A673 (cell line): ENCODE measurements around the gene FAM177A1. TPM values are rescaled to one million over a fixed set of nuclear protein-coding genes. Genes with fewer than 3 reads are reported as not detected.
"Not testable (repeated sequence)": the region's sequence is repeated elsewhere in the genome, so short reads cannot be mapped to it uniquely, and the experiment has no call there.

Source experiments
- BruUV-seq: library from RNA; stranded (reverse); fragments of 400-500 nt; replicated peaks from 2 replicates; lab custom pipeline; 2021; lab: Mats Ljungman, UMichigan
- CTCF ChIA-PET: fragments of 300-600 bp; sonication (Branson Sonifier 250); formaldehyde crosslinking; loops from one replicate; lab custom pipeline; 2022; ENCODE audit warnings: antibody characterized with exemption; lab: Charles Lee
- POLR2A ChIA-PET: fragments of 300-600 bp; sonication (Branson Sonifier 250); formaldehyde crosslinking; loops from one replicate; lab custom pipeline; 2022; ENCODE audit warnings: antibody characterized with exemption; ENCODE audit not compliant: low non-redundant PET; lab: Charles Lee
- DNase-seq: peaks from one replicate; pipeline ENCODE4 v3.0.0-alpha.2; 2015; ENCODE audit warnings: low spot score
- H3K27ac ChIP-seq: fragments of 200-600 bp; sonication (generic); 2 replicates; pipeline ENCODE4 v1.5.1; 2016; ENCODE audit warnings: mixed run types, low read depth, mild to moderate bottlenecking, mixed read lengths, antibody characterized with exemption, low read length; ENCODE audit not compliant: poor library complexity, severe bottlenecking
- H3K27me3 ChIP-seq: fragments of 200-600 bp; sonication (generic); replicated peaks from 2 replicates; pipeline ENCODE4 v1.6.1; 2017; ENCODE audit warnings: mixed run types, low read depth, mild to moderate bottlenecking, mixed read lengths, antibody characterized with exemption, low read length; ENCODE audit not compliant: insufficient read depth, poor library complexity
- H3K36me3 ChIP-seq: fragments of 200-600 bp; sonication (generic); 2 replicates; pipeline ENCODE4 v1.6.1; 2016; ENCODE audit warnings: mixed run types, mild to moderate bottlenecking, mixed read lengths, antibody characterized with exemption, low read length; ENCODE audit not compliant: insufficient read depth, poor library complexity, severe bottlenecking
- H3K4me1 ChIP-seq: fragments of 200-600 bp; sonication (generic); 2 replicates; pipeline ENCODE4 v1.6.1; 2017; ENCODE audit warnings: mixed run types, mild to moderate bottlenecking, mixed read lengths, antibody characterized with exemption, low read length; ENCODE audit not compliant: insufficient read depth, poor library complexity, severe bottlenecking
- H3K4me3 ChIP-seq: fragments of 200-600 bp; sonication (generic); 2 replicates; pipeline ENCODE4 v1.5.1; 2016; ENCODE audit warnings: low read depth, mixed run types, mild to moderate bottlenecking, mixed read lengths, low read length; ENCODE audit not compliant: poor library complexity, severe bottlenecking
- H3K9me3 ChIP-seq: fragments of 200-600 bp; sonication (generic); 2 replicates; pipeline ENCODE4 v1.6.1; 2016; ENCODE audit warnings: mixed run types, low read depth, mild to moderate bottlenecking, mixed read lengths, antibody characterized with exemption, low read length; ENCODE audit not compliant: poor library complexity, severe bottlenecking
- CTCF ChIP-seq: fragments of 300-800, 200-600 bp; sonication (generic); conservative IDR thresholded peaks from 2 replicates; pipeline ENCODE4 v1.5.1; 2017; ENCODE audit warnings: low read depth, mild to moderate bottlenecking, antibody characterized with exemption, low read length, moderate library complexity, mixed read lengths
- EZH2 ChIP-seq: fragments of 200-600 bp; sonication (generic); IDR thresholded peaks from 2 replicates; pipeline ENCODE4 v1.6.1; 2017; ENCODE audit warnings: borderline replicate concordance, low read depth, mild to moderate bottlenecking, mixed read lengths, antibody characterized with exemption, low read length; ENCODE audit not compliant: poor library complexity, severe bottlenecking
- intact Hi-C: fragments of 100-400 bp; cut with micrococcal nuclease; formaldehyde crosslinking; loops from one replicate; pipeline ENCODE4 v1.10.0; 2022; ENCODE audit not compliant: unreplicated experiment
- total RNA-seq: library from RNA; stranded (reverse); gene quantifications from 2 replicates; pipeline ENCODE4 v1.2.3, GENCODE V29; 2021

FAM177A1 gene
- total RNA-seq, 1 experiment from 2014 or later = 59.2 TPM

- DNase-seq = no peak
- no peaks in the 10 kb centered on the region for H3K9me3 ChIP-seq
- CTCF ChIA-PET = no interaction called here
- BruUV-seq = no TSS peak
- no peak overlapping the region for H3K27ac ChIP-seq
- no peaks in the 10 kb centered on the region for H3K27me3 ChIP-seq
- POLR2A ChIA-PET = no interaction called here
- no peak overlapping the region for H3K4me3 ChIP-seq
- H3K36me3 ChIP-seq = peaks cover 38% of the 10 kb centered on the region
- no peaks in the 10 kb centered on the region for H3K4me1 ChIP-seq
- intact Hi-C loops = no loop called here
- TF ChIP-seq EZH2 = no peak
- no peak for TF ChIP-seq CTCF
Observed at GRCh38 chr14:35085441-35085840, 39.4 kb downstream of the FAM177A1 start.

- intact Hi-C loops = no loop called here
- no peaks in the 10 kb centered on the region for H3K4me1 ChIP-seq
- POLR2A ChIA-PET = no interaction called here
- CTCF ChIA-PET = no interaction called here
- H3K9me3 ChIP-seq = no peaks in the 10 kb centered on the region
- DNase-seq = no peak
- no peak overlapping the region for H3K4me3 ChIP-seq
- H3K36me3 ChIP-seq = peaks cover 38% of the 10 kb centered on the region
- H3K27ac ChIP-seq = no peak overlapping the region
- BruUV-seq = no TSS peak
- H3K27me3 ChIP-seq = no peaks in the 10 kb centered on the region
- TF ChIP-seq EZH2 (no peak), CTCF (no peak)
Observed at GRCh38 chr14:35088514-35088913, 42.4 kb downstream of the FAM177A1 start.

- CTCF ChIA-PET, H3K27me3 ChIP-seq, DNase-seq, intact Hi-C loops, H3K4me1 ChIP-seq, H3K4me3 ChIP-seq, H3K9me3 ChIP-seq, BruUV-seq, H3K27ac ChIP-seq: not testable (repeated sequence)
- peaks cover 26% of the 10 kb centered on the region for H3K36me3 ChIP-seq
- POLR2A ChIA-PET = interaction anchor here (0.5 kb wide), 1 partner anchor 25 kb away, joined by 17 read pairs; no protein-coding TSS in a partner anchor
Observed at GRCh38 chr14:35094645-35095044, 48.6 kb downstream of the FAM177A1 start.

GRCh38 chr14:35107866-35108265, 61.8 kb downstream of the FAM177A1 start:
- Histone ChIP-seq H3K4me3 (no peak overlapping the region), H3K27me3 (no peaks in the 10 kb centered on the region), H3K9me3 (peaks cover 6% of the 10 kb centered on the region), H3K27ac (no peak overlapping the region), H3K36me3 (peaks cover 46% of the 10 kb centered on the region), H3K4me1 (peaks cover 9% of the 10 kb centered on the region)
- TF ChIP-seq CTCF (no peak), EZH2 (no peak)
- intact Hi-C loops = no loop called here
- DNase-seq = no peak
- CTCF ChIA-PET = no interaction called here
- BruUV-seq = no TSS peak
- POLR2A ChIA-PET = no interaction called here
